ENCODE measurements around the gene CREB3L1. TPM values are rescaled to one million over a fixed set of nuclear protein-coding genes. Genes with fewer than 3 reads are reported as not detected.

The CREB3L1 gene
- total RNA-seq, 3 donors from 2014 or later, result 0.20 to 0.27 (median 0.26) TPM

DNA sequence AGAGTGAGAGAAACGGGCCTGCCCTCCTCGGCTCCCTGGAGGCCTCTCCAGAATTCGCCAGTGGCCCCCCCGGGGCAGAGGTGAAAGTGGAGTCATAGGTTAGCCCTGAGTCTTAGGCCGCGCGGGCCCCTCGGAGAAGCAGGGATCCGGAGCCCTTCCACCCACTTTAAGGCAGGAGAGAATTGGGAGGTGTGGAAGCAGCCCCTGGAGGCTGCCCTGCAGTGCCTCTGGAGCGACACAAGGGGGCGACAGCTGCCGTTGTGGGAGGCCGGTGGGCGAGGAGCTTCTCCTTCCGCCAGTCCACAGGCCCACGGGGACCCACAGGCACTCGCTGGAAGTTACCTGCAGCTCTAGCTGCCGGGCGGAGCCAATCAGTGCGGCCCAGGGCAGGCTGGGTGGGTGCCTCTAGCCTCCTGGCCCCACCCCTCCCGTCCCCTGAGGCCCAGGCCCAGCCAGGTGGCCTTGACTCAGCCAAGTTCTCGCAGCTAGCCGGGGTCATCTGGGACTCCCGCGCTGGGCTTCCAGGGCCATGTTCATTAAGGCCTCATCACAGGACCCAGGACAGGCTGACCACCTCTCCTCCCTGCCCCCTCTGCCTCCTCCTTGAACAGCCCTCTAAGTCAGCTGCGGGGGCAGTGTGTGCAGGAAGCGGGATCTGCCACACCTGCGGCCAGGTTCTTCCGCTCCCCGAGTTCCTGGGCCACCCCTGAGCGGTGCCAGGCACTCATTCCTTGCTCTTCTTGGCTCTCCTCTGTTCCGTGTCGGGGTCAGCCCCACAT lies 74.8 kb downstream of the CREB3L1 start:
- no peaks in the 10 kb centered on the region for H3K9me3 Mint-ChIP-seq

DNA sequence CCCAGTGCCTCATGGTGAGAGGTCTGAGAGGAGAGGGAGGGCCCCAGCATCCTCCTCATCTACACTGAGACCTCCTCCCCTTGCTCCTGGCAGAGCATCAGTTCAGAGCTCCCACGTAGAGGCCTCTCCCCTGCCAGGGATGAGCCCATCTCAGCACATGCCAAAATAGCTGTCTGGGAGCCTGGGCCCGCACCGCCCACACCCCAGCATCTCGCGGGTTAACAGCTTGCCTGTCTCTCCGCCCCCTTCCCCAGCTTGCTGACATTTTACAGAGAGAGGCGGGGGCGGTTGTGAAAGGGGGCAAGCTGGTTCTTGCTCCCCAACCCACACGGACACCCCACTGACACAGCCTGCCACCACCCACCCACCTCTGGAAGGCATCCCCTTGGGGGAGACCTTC lies 76.2 kb downstream of the CREB3L1 start:
- H3K4me1 Mint-ChIP-seq (ENCODE audit: low read depth), result peaks cover 87% of the 10 kb centered on the region
- peaks cover 4% of the 10 kb centered on the region for H3K36me3 Mint-ChIP-seq (ENCODE audit: insufficient read depth)
- no peaks in the 10 kb centered on the region for H3K9me3 Mint-ChIP-seq
- ATAC-seq (peak; percentile 28 to 34), DNase-seq (peak; percentile 70)
- peak overlapping the region; percentile 80 for H3K4me3 Mint-ChIP-seq
- no peaks in the 10 kb centered on the region for H3K27me3 Mint-ChIP-seq (ENCODE audit: low read depth)

More for the DNA sequence above, 74.8 kb downstream of the CREB3L1 start:
- peak overlapping the region; percentile 80 for H3K4me3 Mint-ChIP-seq
- no peaks in the 10 kb centered on the region for H3K27me3 Mint-ChIP-seq (ENCODE audit: low read depth)
- DNase-seq (peak; percentile 72), ATAC-seq (peak; percentile 33 to 50)
- peaks cover 4% of the 10 kb centered on the region for H3K36me3 Mint-ChIP-seq (ENCODE audit: insufficient read depth)
- peaks cover 79% of the 10 kb centered on the region for H3K4me1 Mint-ChIP-seq (ENCODE audit: low read depth)

DNA sequence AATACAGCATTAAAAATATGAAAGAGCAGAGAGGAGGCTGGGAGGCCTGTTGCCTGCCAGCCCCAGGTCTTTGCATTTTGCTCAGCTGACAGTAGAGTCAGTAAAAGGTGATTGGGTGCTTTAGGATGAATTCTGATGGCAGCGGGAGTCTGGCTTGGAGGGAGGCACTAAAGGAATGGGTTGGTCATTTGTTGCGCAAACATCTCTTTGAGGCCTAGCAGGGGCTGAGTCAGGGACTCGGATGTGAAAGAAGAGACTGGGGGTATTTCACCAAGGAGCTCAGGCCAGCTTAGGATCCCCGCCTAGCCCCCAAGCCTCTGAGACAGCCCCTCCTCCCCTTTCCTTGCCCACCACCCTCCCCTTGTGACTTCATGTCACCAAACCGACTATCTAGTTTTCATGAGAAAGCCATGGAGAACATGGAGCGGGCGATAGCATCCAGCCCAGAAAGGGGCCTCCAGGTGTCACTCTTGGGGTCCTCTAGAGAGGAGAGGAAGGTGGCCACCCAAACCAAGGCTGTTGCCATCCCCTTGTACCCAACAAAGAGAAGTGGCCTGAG lies 79.5 kb downstream of the CREB3L1 start:
- Mint-ChIP-seq H3K27me3 (ENCODE audit: low read depth) (no peaks in the 10 kb centered on the region), H3K9me3 (no peaks in the 10 kb centered on the region), H3K36me3 (ENCODE audit: insufficient read depth) (peaks cover 4% of the 10 kb centered on the region), H3K4me1 (ENCODE audit: low read depth) (peaks cover 72% of the 10 kb centered on the region), H3K4me3 (no peak overlapping the region)
- DNase-seq (no peak), ATAC-seq (no peak)

DNA sequence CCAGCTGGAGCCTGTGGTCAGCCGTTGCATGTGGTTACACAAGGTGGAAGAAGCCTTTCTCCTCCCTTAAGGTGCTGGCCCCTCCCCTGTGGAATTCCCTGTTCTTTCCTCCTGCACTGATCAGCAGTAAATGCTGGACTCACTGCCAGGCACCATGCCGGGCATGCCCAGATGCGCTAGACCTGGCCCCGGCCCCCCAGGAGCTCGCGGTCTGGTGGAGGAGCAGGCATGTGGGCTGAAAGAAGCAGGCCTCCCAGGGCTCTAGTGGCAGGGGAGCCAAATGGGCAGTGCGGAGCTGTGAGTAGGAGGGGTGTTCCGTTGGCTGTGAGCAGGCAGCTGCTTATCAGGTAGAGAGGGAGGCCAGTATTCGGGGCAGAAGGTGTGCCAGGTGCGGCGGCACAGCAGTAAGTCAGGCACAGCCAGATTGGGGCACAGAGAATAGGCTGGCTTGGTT lies 80.0 kb downstream of the CREB3L1 start:
- DNase-seq, result no peak
- ATAC-seq, result no peak
- peak overlapping the region; percentile 22 for H3K4me3 Mint-ChIP-seq
- peaks cover 74% of the 10 kb centered on the region for H3K4me1 Mint-ChIP-seq (ENCODE audit: low read depth)
- H3K9me3 Mint-ChIP-seq, result no peaks in the 10 kb centered on the region
- H3K27me3 Mint-ChIP-seq (ENCODE audit: low read depth), result no peaks in the 10 kb centered on the region
- peaks cover 4% of the 10 kb centered on the region for H3K36me3 Mint-ChIP-seq (ENCODE audit: insufficient read depth)

DNA sequence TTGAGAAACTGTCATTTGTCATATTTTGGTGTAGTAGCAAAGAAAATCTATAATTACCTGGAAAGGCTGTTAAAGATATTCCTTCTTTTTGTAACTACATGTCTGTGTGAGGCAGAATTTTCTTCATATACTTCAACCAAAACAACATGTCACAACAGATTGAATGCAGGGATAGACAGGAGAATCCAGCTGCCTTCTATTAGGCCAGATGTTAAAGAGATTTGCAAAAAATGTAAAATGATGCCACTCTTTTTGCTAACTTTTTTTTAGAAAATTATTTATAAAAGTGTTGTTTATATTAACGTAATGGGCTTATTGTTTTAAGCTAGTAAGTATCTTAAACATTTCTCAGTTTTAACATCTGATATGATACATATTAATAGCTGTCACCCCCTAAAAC lies 82.5 kb downstream of the CREB3L1 start:
- no peaks in the 10 kb centered on the region for H3K9me3 Mint-ChIP-seq
- DNase-seq (no peak), ATAC-seq (no peak)
- no peaks in the 10 kb centered on the region for H3K27me3 Mint-ChIP-seq (ENCODE audit: low read depth)
- no peak overlapping the region for H3K4me3 Mint-ChIP-seq
- H3K4me1 Mint-ChIP-seq (ENCODE audit: low read depth), result peaks cover 72% of the 10 kb centered on the region
- peaks cover 5% of the 10 kb centered on the region for H3K36me3 Mint-ChIP-seq (ENCODE audit: insufficient read depth)

DNA sequence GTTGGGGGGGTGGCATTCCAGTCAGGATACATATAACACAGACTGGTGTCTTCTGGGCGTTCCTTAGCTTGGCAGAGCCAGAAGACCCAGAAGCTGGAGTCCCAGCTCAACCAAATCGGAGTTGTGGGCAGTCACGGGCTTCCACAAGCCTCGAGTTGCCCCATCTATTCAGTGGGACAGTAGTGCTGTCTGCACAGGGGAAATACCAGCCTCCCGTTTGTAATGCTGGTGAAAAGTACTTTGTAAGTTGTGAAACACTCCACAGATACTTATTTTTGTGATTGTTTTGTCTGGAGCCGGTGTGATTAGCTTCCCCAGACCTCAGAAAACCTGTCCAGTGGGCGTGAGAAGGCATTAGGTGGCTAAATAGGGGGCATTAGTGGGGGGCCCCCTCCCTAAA lies 83.4 kb downstream of the CREB3L1 start:
- H3K36me3 Mint-ChIP-seq (ENCODE audit: insufficient read depth), result peaks cover 5% of the 10 kb centered on the region
- DNase-seq (no peak), ATAC-seq (peak; percentile 34 to 42)
- peaks cover 75% of the 10 kb centered on the region for H3K4me1 Mint-ChIP-seq (ENCODE audit: low read depth)
- H3K9me3 Mint-ChIP-seq, result no peaks in the 10 kb centered on the region
- H3K4me3 Mint-ChIP-seq, result peak overlapping the region; percentile 76
- H3K27me3 Mint-ChIP-seq (ENCODE audit: low read depth), result no peaks in the 10 kb centered on the region

DNA sequence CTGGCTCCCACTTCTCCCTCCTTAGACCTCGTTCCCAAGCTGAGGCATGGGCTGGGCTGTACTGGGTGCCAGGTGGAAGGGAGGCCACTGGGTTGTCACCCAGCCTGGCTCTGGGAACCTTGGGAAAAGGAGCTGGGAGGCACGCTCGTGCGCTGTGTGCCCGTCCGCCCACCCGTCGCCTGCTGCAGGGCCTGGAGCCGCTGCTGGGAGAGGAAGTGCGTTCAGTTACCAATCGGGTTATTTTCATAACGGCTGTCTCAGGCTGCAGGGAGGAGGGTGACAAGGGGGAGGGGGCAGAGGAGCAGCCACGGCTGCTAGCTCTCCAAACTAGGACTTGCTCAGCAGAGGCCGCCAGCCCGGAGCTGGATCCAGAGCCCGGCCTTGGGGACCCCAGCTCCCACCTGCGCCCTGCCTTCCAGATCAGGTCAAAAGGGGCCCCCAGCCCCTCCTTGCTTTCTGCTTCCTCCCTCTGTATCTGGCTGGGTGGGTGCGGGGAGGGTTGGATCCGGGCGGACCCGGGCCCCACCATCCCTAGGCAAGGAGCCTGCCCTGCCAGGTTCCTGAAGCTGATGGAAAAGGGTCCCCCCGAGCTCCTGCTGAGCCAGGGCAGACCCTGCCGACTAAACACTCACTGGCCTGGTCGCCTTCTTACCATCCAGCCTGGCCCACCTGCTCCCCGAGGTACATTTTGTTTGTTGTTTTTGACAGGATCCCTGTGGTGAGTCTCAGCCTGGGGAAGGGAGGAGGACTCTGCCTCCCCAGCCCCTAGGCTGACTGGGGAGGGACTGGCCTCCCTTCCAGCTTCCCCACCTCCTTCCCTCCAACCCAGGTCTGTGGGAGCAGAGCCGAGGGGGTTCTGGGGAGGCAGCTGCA lies 84.1 kb downstream of the CREB3L1 start:
- Mint-ChIP-seq H3K9me3 (no peaks in the 10 kb centered on the region), H3K4me1 (ENCODE audit: low read depth) (peaks cover 70% of the 10 kb centered on the region), H3K27me3 (ENCODE audit: low read depth) (no peaks in the 10 kb centered on the region), H3K4me3 (peak overlapping the region; percentile 76), H3K36me3 (ENCODE audit: insufficient read depth) (peaks cover 2% of the 10 kb centered on the region)
- peak; percentile 95 for ATAC-seq
- DNase-seq, result peak; percentile 54

DNA sequence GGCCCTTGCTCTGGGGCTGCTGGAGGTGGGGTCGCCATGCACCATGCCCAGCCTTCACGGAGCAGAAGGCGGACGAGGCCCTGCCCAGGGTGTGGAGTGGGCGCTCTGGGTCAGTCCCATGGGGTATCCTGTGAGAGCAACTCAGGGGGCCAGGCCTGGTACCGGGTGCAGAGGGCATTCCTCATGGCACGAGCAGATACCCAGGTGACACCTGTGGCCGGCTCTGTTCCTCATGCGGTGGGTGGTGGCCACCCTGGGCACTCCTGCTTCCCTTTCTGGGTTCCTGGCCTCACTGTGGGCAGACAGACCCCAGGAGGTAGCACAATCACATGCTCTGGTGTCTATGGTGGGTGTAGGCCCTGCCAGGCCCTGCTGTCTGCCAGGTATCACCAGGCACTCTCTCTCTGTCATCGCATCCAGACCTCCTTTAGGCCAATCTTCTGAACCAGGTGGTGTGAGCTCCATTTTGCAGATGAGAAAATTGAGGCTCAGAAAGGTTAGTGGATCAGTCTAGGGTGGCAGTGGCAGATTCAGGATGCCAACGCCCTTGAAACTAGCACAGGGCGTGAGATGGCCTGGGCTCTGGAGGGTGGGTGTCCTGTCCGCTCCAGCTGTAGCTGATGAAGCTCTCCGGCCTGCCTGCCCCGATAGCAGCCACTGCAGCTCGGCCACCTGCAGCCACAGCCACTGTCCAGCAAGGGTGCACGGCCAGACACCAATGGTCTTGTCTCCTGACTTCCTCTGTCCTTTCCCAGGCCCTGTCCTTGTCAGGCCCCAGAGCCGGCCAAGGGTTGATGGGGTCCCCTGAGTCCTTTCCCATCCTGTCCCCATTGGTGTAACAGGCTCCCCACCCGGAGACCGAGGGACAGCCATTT lies 84.9 kb downstream of the CREB3L1 start:
- DNase-seq (no peak), ATAC-seq (no peak)
- Mint-ChIP-seq H3K4me1 (ENCODE audit: low read depth) (peaks cover 67% of the 10 kb centered on the region), H3K9me3 (no peaks in the 10 kb centered on the region), H3K4me3 (peak overlapping the region; percentile 61), H3K36me3 (ENCODE audit: insufficient read depth) (peaks cover 2% of the 10 kb centered on the region), H3K27me3 (ENCODE audit: low read depth) (no peaks in the 10 kb centered on the region)

DNA sequence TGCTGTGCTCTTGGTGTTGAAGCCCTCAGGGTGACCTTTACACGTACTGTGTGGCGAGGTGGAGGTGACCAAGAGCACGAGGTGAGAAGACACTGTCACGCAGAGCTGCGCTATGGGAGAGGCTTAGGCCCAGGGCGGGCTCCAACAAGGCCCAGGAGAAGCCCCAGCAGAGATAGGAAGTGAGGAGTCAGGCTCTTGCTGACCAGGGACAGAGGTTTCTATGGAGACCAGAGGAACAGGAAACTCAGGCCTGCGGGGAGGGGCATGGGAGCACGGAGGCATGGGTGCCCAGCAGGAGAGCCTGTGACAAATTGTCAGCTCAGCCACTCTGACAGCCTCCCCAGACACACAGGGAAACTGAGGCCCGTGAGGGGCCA lies 85.6 kb downstream of the CREB3L1 start:
- Mint-ChIP-seq H3K9me3 (no peaks in the 10 kb centered on the region), H3K36me3 (ENCODE audit: insufficient read depth) (peaks cover 2% of the 10 kb centered on the region), H3K4me3 (peak overlapping the region; percentile 43), H3K27me3 (ENCODE audit: low read depth) (no peaks in the 10 kb centered on the region), H3K4me1 (ENCODE audit: low read depth) (peaks cover 63% of the 10 kb centered on the region)
- DNase-seq (no peak), ATAC-seq (no peak)

DNA sequence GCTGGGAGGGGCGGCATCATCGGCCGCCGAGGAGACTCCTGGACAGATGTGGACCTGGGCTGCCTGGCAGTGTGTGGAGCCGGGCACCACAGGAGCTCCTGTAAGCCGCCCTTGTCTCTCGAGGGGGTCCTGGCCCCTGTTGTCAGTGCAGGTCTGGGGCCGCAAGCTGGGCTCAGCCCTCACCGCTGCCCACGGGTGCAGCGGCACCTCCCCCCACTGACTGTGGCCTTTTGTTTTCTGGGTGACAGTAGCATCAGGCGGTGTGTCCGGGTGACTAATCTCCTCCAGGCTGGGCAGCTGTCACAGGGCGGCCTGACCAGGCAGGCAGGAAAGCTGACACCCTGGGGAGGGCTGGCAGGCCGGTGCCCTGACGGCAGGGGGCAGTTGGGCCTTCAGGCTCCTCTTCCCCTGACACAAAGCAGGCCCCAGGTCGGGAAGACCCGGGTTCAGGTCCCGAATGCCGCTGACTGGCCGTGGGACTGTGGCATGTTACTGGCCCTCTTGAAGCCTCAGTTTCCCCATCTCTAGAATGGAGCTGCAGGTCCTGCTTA lies 86.1 kb downstream of the CREB3L1 start:
- H3K9me3 Mint-ChIP-seq, result no peaks in the 10 kb centered on the region
- no peak for DNase-seq
- peaks cover 64% of the 10 kb centered on the region for H3K4me1 Mint-ChIP-seq (ENCODE audit: low read depth)
- no peak overlapping the region for H3K4me3 Mint-ChIP-seq
- H3K27me3 Mint-ChIP-seq (ENCODE audit: low read depth), result no peaks in the 10 kb centered on the region
- ATAC-seq, result no peak
- H3K36me3 Mint-ChIP-seq (ENCODE audit: insufficient read depth), result peaks cover 2% of the 10 kb centered on the region

DNA sequence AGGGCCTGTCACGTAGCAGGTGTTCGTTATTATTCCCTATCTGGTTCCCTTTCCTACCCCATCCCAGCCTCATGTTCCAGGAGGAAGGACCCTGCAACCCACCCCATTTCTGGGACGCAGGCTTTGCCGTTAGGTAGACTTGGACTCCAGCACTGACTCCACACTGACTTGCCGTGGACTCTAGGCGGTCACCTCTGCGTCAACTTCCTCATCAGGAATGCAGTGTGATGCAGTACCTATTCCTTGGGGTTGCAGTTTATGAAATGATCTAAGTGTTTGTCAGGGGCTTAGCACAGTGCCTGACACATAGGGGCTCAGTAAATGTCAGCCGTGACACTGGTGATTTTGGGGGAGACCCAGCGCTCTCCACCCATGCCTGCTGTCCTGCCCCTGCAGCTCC lies 86.6 kb downstream of the CREB3L1 start:
- no peak for DNase-seq
- Mint-ChIP-seq H3K4me3 (no peak overlapping the region), H3K36me3 (ENCODE audit: insufficient read depth) (peaks cover 4% of the 10 kb centered on the region), H3K27me3 (ENCODE audit: low read depth) (no peaks in the 10 kb centered on the region), H3K9me3 (no peaks in the 10 kb centered on the region), H3K4me1 (ENCODE audit: low read depth) (peaks cover 63% of the 10 kb centered on the region)
- ATAC-seq, result no peak

DNA sequence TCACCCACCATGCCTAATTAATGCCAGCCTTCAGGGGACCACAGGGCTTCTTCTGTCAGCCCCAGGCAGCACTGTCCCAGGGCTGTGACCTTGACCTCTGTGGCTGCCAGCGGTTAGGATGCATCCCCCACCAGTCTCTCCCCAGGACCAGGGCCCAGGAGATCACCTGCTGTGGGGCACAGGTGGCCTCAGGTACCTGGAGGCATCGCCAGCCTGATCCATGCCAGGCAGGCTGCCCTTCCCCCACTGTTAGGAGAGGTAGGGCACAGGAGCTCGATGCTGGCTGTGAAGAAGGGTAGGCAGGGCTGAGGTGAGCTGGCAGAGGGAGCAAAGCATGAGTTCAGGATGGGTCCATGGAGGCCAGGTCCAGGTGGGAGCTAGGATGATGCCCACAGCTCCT lies 87.3 kb downstream of the CREB3L1 start:
- DNase-seq, result no peak
- no peaks in the 10 kb centered on the region for H3K9me3 Mint-ChIP-seq
- peaks cover 69% of the 10 kb centered on the region for H3K4me1 Mint-ChIP-seq (ENCODE audit: low read depth)
- no peak overlapping the region for H3K4me3 Mint-ChIP-seq
- no peaks in the 10 kb centered on the region for H3K27me3 Mint-ChIP-seq (ENCODE audit: low read depth)
- H3K36me3 Mint-ChIP-seq (ENCODE audit: insufficient read depth), result peaks cover 7% of the 10 kb centered on the region
- no peak for ATAC-seq

DNA sequence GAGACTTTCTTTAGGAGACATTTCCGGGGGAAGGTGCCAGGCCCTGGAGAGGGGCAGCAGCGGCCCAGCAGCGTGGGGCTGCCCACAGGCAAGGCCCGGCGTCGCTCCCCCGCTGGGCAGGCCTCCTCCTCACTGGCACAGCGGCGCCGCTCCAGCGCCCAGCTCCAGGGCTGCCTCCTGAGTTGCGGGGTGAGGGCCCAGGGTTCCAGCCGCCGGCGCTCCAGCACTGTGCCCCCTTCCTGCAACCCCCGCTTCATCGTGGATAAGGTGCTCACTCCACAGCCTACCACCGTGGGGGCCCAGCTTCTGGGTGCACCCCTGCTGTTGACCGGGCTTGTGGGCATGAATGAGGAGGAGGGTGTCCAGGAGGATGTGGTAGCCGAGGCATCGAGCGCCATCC lies 88.8 kb downstream of the CREB3L1 start:
- no peak for ATAC-seq
- peaks cover 11% of the 10 kb centered on the region for H3K36me3 Mint-ChIP-seq (ENCODE audit: insufficient read depth)
- H3K27me3 Mint-ChIP-seq (ENCODE audit: low read depth), result no peaks in the 10 kb centered on the region
- H3K9me3 Mint-ChIP-seq, result no peaks in the 10 kb centered on the region
- DNase-seq, result no peak
- H3K4me3 Mint-ChIP-seq, result no peak overlapping the region
- peaks cover 60% of the 10 kb centered on the region for H3K4me1 Mint-ChIP-seq (ENCODE audit: low read depth)

All from activated T-cell treated with anti-CD3 and anti-CD28 coated beads, Interleukin-2, amount 50 U/mL, for 4 hours (primary cell).